IMR-90 (cell line): Measurements from ENCODE around the gene LIMS1.

ENCODE experiments used
- BHLHE40 ChIP-seq: fragments of 150-350 bp; IDR thresholded peaks from 2 replicates; pipeline ENCODE4 v1.6.1; 2016; ENCODE audit warnings: mild to moderate bottlenecking, low read depth, low read length
- CTCF ChIP-seq: conservative IDR thresholded peaks from 2 replicates; pipeline ENCODE4 v1.5.1; 2012; ENCODE audit warnings: mild to moderate bottlenecking, low read depth, low read length, improper control_type of control experiment
- NFE2L2 ChIP-seq: fragments of 150-350 bp; IDR thresholded peaks from 2 replicates; pipeline ENCODE4 v1.6.1; 2016; ENCODE audit warnings: low read depth, mild to moderate bottlenecking, low read length
- POLR2A ChIP-seq: IDR thresholded peaks from 2 replicates; pipeline ENCODE4 v1.6.1; 2012; ENCODE audit warnings: mild to moderate bottlenecking, low read depth, low read length

- no peak for TF ChIP-seq NFE2L2
- TF ChIP-seq CTCF = no peak
- TF ChIP-seq POLR2A = no peak
- no peak for TF ChIP-seq BHLHE40
Measured at GRCh38 chr2:108707300-108707699, 173.0 kb downstream of the LIMS1 start.
